HepG2 (cell line): Measurements from ENCODE around the gene STXBP2. TPM values are rescaled to one million over a fixed set of nuclear protein-coding genes. Genes with fewer than 3 reads are reported as not detected.

Experiments
- CTCF ChIP-seq: sonication (generic); formaldehyde crosslinking; IDR thresholded peaks from 2 replicates; pipeline ENCODE4 v1.5.0; 2020; ENCODE audit warnings: mild to moderate bottlenecking, missing genetic modification reagents, moderate library complexity
- GABPA ChIP-seq, 2 experiments: IDR thresholded peaks; 2 replicates each; pipeline ENCODE4 v1.6.1; 2011 to 2016; ENCODE audit warnings: low read depth in 2 of 2, low read length in 1 of 2, missing biosample characterization in 1 of 2, missing genetic modification characterization in 1 of 2
- HMGA1 ChIP-seq: sonication (generic); formaldehyde crosslinking; conservative IDR thresholded peaks from 2 replicates; pipeline ENCODE4 v1.4.0; 2020; ENCODE audit warnings: missing genetic modification reagents
- LCORL ChIP-seq, 2 experiments: fragments of 450-650 bp in 1 of 2; sonication (generic) in 1 of 2; formaldehyde crosslinking in 1 of 2; IDR thresholded peaks; 2 replicates each; pipeline versions ENCODE4 v1.5.0 to v1.6.1; 2017 to 2020; ENCODE audit warnings: antibody characterized with exemption in 1 of 2, missing genetic modification reagents in 1 of 2
- MAX ChIP-seq: IDR thresholded peaks from 2 replicates; pipeline ENCODE4 v1.6.1; 2012; ENCODE audit warnings: inconsistent platforms
- MEIS2 ChIP-seq: sonication (generic); formaldehyde crosslinking; IDR thresholded peaks from 2 replicates; pipeline ENCODE4 v1.9.0; 2021; ENCODE audit warnings: mild to moderate bottlenecking, missing genetic modification reagents
- NONO ChIP-seq, 2 experiments: fragments of 450-650 bp in 1 of 2; sonication (generic) in 1 of 2; formaldehyde crosslinking in 1 of 2; IDR thresholded peaks in 1 of 2; conservative IDR thresholded peaks in 1 of 2; 2 replicates each; pipeline versions ENCODE4 v1.6.1 to v1.8.0; 2017 to 2022; ENCODE audit warnings: mild to moderate bottlenecking in 1 of 2, missing genetic modification reagents in 1 of 2, moderate library complexity in 1 of 2
- PHF5A ChIP-seq: IDR thresholded peaks from one replicate; pipeline ENCODE4 v1.6.1; 2018; ENCODE audit warnings: low read depth, missing genetic modification reagents; ENCODE audit not compliant: unreplicated experiment
- RFXANK ChIP-seq: IDR thresholded peaks from 2 replicates; pipeline ENCODE4 v1.6.1; 2016
- SIN3A ChIP-seq: IDR thresholded peaks from 2 replicates; pipeline ENCODE4 v1.6.1; 2011; ENCODE audit warnings: low read depth, mild to moderate bottlenecking, control low read depth, low read length, borderline replicate concordance
- TBX3 ChIP-seq: fragments of 450-650 bp; IDR thresholded peaks from 2 replicates; pipeline ENCODE4 v1.6.1; 2017; ENCODE audit warnings: antibody characterized with exemption, mild to moderate bottlenecking, inconsistent platforms, borderline replicate concordance
- U2AF2 ChIP-seq: fragments of 200-400 bp; formaldehyde crosslinking; IDR thresholded peaks from 2 replicates; pipeline ENCODE4 v1.6.1; 2017; ENCODE audit warnings: low read depth, mild to moderate bottlenecking, low read length
- ZBTB43 ChIP-seq: sonication (generic); formaldehyde crosslinking; conservative IDR thresholded peaks from 2 replicates; pipeline ENCODE4 v1.4.0; 2020; ENCODE audit warnings: missing genetic modification reagents
- ZNF230 ChIP-seq: sonication (generic); formaldehyde crosslinking; IDR thresholded peaks from 2 replicates; pipeline ENCODE4 v1.4.0; 2020; ENCODE audit warnings: mild to moderate bottlenecking, missing genetic modification reagents
- ZNF574 ChIP-seq: sonication (generic); formaldehyde crosslinking; IDR thresholded peaks from 2 replicates; pipeline ENCODE4 v1.4.0; 2020; ENCODE audit warnings: missing genetic modification reagents
- ZNF687 ChIP-seq: sonication (generic); formaldehyde crosslinking; IDR thresholded peaks from 2 replicates; pipeline ENCODE4 v1.5.1; 2020; ENCODE audit warnings: mild to moderate bottlenecking, missing genetic modification reagents, moderate library complexity
- polyA plus RNA-seq, 8 experiments: library from polyadenylated mRNA; depleted of rRNA in 3 of 8; stranded (reverse) in 7 of 8; unstranded in 1 of 8; fragments of >200 nt; fragmentation: Illumina TruSeq in 4 of 8; extraction: Trizol in 4 of 8; gene quantifications; 2 replicates each; pipeline versions ENCODE4 v1.2.1 to v1.2.3, GENCODE V29; 2011 to 2016; ENCODE audit warnings: low read depth in 4 of 8, missing spikeins in 1 of 8, mixed read lengths in 1 of 8; ENCODE audit not compliant: insufficient read depth in 1 of 8
- total RNA-seq, 5 experiments: library from RNA; depleted of rRNA; stranded (reverse); fragments of >200 nt; fragmentation: Illumina TruSeq; extraction: Trizol; gene quantifications; 2 replicates each; pipeline ENCODE4 v1.2.3, GENCODE V29; 2016; ENCODE audit warnings: low read depth in 1 of 5

The STXBP2 gene
- total and polyA plus RNA-seq, 2 of the 13 experiments (the other 11 are each of a cell fraction or from before 2014, with no cell fraction given) = 22.8 to 40.1 TPM

- TF ChIP-seq ZBTB43 (CRISPR knock-in tag) = no peak
- no peak; the same call in 1 of the 2 replicates for TF ChIP-seq MEIS2 (CRISPR knock-in tag)
- TF ChIP-seq SIN3A = no peak
- TF ChIP-seq ZNF230 (CRISPR knock-in tag) = peak; percentile 48; the same call in 1 of the 2 replicates
- TF ChIP-seq ZNF574 (CRISPR knock-in tag) = peak; percentile 58
- TF ChIP-seq PHF5A (CRISPR knock-in tag) = peak; percentile 70
- TF ChIP-seq CTCF (CRISPR knock-in tag) = peak; percentile 89
- no peak for TF ChIP-seq U2AF2
- no peak for TF ChIP-seq HMGA1 (CRISPR knock-in tag)
- TF ChIP-seq MAX = peak; percentile 53; the same call in 1 of the 2 replicates
- TF ChIP-seq ZNF687 = peak; percentile 63
- no peak for TF ChIP-seq RFXANK
- TF ChIP-seq LCORL (IDR thresholded peaks at IDR 0.05) = no peak
- peak; percentile 93 for TF ChIP-seq LCORL (CRISPR knock-in tag; IDR thresholded peaks at IDR 0.05)
- TF ChIP-seq TBX3 = peak; percentile 92; the same call in 1 of the 2 replicates
- no peak for TF ChIP-seq GABPA (IDR thresholded peaks at IDR 0.05; ENCODE audit: low read depth, low read length)
- TF ChIP-seq GABPA (CRISPR knock-in tag; IDR thresholded peaks at IDR 0.05; ENCODE audit: low read depth) = peak; percentile 24; the same call in 1 of the 2 replicates
- TF ChIP-seq NONO (IDR thresholded peaks at IDR 0.05) = no peak
- peak; percentile 87 for TF ChIP-seq NONO (CRISPR knock-in tag; conservative IDR thresholded peaks at IDR 0.05)
Measured at GRCh38 chr19:7652061-7652641, 15.2 kb downstream of the STXBP2 start (continued).
